ENCODE results near the gene PLA2G4E.

- TF ChIP-seq, protein P1, sequence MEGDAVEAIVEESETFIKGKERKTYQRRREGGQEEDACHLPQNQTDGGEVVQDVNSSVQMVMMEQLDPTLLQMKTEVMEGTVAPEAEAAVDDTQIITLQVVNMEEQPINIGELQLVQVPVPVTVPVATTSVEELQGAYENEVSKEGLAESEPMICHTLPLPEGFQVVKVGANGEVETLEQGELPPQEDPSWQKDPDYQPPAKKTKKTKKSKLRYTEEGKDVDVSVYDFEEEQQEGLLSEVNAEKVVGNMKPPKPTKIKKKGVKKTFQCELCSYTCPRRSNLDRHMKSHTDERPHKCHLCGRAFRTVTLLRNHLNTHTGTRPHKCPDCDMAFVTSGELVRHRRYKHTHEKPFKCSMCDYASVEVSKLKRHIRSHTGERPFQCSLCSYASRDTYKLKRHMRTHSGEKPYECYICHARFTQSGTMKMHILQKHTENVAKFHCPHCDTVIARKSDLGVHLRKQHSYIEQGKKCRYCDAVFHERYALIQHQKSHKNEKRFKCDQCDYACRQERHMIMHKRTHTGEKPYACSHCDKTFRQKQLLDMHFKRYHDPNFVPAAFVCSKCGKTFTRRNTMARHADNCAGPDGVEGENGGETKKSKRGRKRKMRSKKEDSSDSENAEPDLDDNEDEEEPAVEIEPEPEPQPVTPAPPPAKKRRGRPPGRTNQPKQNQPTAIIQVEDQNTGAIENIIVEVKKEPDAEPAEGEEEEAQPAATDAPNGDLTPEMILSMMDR (conservative IDR thresholded peaks at IDR 0.05; ENCODE audit: low read depth, low read length), result no peak
- TF ChIP-seq EZH2 (IDR thresholded peaks at IDR 0.05; ENCODE audit: borderline replicate concordance, low read depth, low read length, poor library complexity, severe bottlenecking), result no peak
These were observed 16.8 kb upstream of the PLA2G4E start for GRCh38 chr15:42037656-42038055.
